Trophoblast cell (in vitro differentiated cells and primary cell): ENCODE results near the gene SYAP1. TPM values are rescaled to one million over a fixed set of nuclear protein-coding genes. Genes with fewer than 3 reads are reported as not detected.

ENCODE experiments used
- DNase-seq, 2 donors: peaks; one replicate each; pipeline ENCODE4 v3.0.0-alpha.2; 2016
- H2AFZ ChIP-seq: 2 replicates; pipeline ENCODE4 v1.6.1; 2013; ENCODE audit warnings: low read length, moderate library complexity, mild to moderate bottlenecking; ENCODE audit not compliant: insufficient read depth, poor library complexity
- H2AK5ac ChIP-seq: 2 replicates; pipeline ENCODE4 v1.6.1; 2013; ENCODE audit warnings: mild to moderate bottlenecking, low read length
- H2BK120ac ChIP-seq: 2 replicates; pipeline ENCODE4 v1.6.1; 2013; ENCODE audit warnings: low read length, mild to moderate bottlenecking, moderate library complexity; ENCODE audit not compliant: insufficient read depth, poor library complexity
- H2BK12ac ChIP-seq: 2 replicates; pipeline ENCODE4 v1.6.1; 2013; ENCODE audit warnings: mild to moderate bottlenecking, low read length, moderate library complexity
- H2BK5ac ChIP-seq: 2 replicates; pipeline ENCODE4 v1.6.1; 2013; ENCODE audit warnings: low read length, low read depth, moderate library complexity, mild to moderate bottlenecking; ENCODE audit not compliant: poor library complexity
- H3K14ac ChIP-seq: 2 replicates; pipeline ENCODE4 v1.6.1; 2013; ENCODE audit warnings: mild to moderate bottlenecking, low read length
- H3K18ac ChIP-seq: 2 replicates; pipeline ENCODE4 v1.6.1; 2013; ENCODE audit warnings: mild to moderate bottlenecking, low read length
- H3K23ac ChIP-seq: 2 replicates; pipeline ENCODE4 v1.6.1; 2013; ENCODE audit warnings: low read length
- H3K27ac ChIP-seq: 2 replicates; pipeline ENCODE4 v1.5.1; 2013; ENCODE audit warnings: low read depth, mild to moderate bottlenecking, inconsistent platforms, low read length, moderate library complexity
- H3K27me3 ChIP-seq: 2 replicates; pipeline ENCODE4 v1.6.1; 2013; ENCODE audit warnings: inconsistent platforms, mild to moderate bottlenecking, low read length, moderate library complexity; ENCODE audit not compliant: insufficient read depth
- H3K36me3 ChIP-seq, 2 experiments: 1 replicate in 1 of 2; 2 replicates in 1 of 2; pipeline ENCODE4 v1.6.1; 2013; ENCODE audit warnings: low read length in 2 of 2, mild to moderate bottlenecking in 2 of 2, moderate library complexity in 1 of 2; ENCODE audit not compliant: insufficient read depth in 2 of 2, control insufficient read depth in 1 of 2
- H3K4ac ChIP-seq: 2 replicates; pipeline ENCODE4 v1.6.1; 2013; ENCODE audit warnings: low read depth, mild to moderate bottlenecking, low read length, moderate library complexity
- H3K4me1 ChIP-seq, 2 experiments: 1 replicate in 1 of 2; 2 replicates in 1 of 2; pipeline ENCODE4 v1.6.1; 2013; ENCODE audit warnings: low read length in 2 of 2, mild to moderate bottlenecking in 2 of 2, moderate library complexity in 1 of 2; ENCODE audit not compliant: insufficient read depth in 2 of 2, control insufficient read depth in 1 of 2
- H3K4me2 ChIP-seq: 2 replicates; pipeline ENCODE4 v1.6.1; 2013; ENCODE audit warnings: inconsistent platforms, mild to moderate bottlenecking, low read length, moderate library complexity
- H3K4me3 ChIP-seq: 2 replicates; pipeline ENCODE4 v1.5.1; 2013; ENCODE audit warnings: mild to moderate bottlenecking, low read depth, low read length, inconsistent platforms
- H3K79me1 ChIP-seq: one replicate; pipeline ENCODE4 v1.6.1; 2013; ENCODE audit warnings: low read length
- H3K79me2 ChIP-seq: 2 replicates; pipeline ENCODE4 v1.6.1; 2013; ENCODE audit warnings: low read length, mild to moderate bottlenecking; ENCODE audit not compliant: control insufficient read depth, insufficient read depth, poor library complexity
- H3K9ac ChIP-seq: 2 replicates; pipeline ENCODE4 v1.6.1; 2013; ENCODE audit warnings: mild to moderate bottlenecking, low read length
- H3K9me3 ChIP-seq: 2 replicates; pipeline ENCODE4 v1.6.1; 2013; ENCODE audit warnings: low read depth, mild to moderate bottlenecking, control low read depth, inconsistent platforms, low read length; ENCODE audit not compliant: insufficient read depth
- H4K12ac ChIP-seq: 2 replicates; pipeline ENCODE4 v1.6.1; 2013; ENCODE audit warnings: low read depth, mild to moderate bottlenecking, low read length, moderate library complexity
- H4K8ac ChIP-seq: 2 replicates; pipeline ENCODE4 v1.6.1; 2013; ENCODE audit warnings: low read depth, mild to moderate bottlenecking, low read length, moderate library complexity
- H4K91ac ChIP-seq: one replicate; pipeline ENCODE4 v1.6.1; 2013; ENCODE audit warnings: low read depth, mild to moderate bottlenecking, low read length, moderate library complexity
- WGBS: extraction: QIAGEN DNeasy Blood & Tissue Kit; methylation state at CpG from one replicate; pipeline ENCODE4 v1.1.7; 2013; ENCODE audit warnings: missing lambda C conversion rate; ENCODE audit not compliant: insufficient read length, insufficient coverage; ENCODE audit errors: extremely low coverage; 5-methylcytosine and 5-hydroxymethylcytosine counted together
- polyA plus RNA-seq: library from polyadenylated mRNA; stranded (reverse); fragments of 200-250 nt; gene quantifications from 2 replicates; pipeline ENCODE4 v1.2.3, GENCODE V29; 2013

Gene SYAP1, protein sequence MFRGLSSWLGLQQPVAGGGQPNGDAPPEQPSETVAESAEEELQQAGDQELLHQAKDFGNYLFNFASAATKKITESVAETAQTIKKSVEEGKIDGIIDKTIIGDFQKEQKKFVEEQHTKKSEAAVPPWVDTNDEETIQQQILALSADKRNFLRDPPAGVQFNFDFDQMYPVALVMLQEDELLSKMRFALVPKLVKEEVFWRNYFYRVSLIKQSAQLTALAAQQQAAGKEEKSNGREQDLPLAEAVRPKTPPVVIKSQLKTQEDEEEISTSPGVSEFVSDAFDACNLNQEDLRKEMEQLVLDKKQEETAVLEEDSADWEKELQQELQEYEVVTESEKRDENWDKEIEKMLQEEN
- polyA plus RNA-seq, result 19.0 and 19.3 TPM in 2 replicates

DNA sequence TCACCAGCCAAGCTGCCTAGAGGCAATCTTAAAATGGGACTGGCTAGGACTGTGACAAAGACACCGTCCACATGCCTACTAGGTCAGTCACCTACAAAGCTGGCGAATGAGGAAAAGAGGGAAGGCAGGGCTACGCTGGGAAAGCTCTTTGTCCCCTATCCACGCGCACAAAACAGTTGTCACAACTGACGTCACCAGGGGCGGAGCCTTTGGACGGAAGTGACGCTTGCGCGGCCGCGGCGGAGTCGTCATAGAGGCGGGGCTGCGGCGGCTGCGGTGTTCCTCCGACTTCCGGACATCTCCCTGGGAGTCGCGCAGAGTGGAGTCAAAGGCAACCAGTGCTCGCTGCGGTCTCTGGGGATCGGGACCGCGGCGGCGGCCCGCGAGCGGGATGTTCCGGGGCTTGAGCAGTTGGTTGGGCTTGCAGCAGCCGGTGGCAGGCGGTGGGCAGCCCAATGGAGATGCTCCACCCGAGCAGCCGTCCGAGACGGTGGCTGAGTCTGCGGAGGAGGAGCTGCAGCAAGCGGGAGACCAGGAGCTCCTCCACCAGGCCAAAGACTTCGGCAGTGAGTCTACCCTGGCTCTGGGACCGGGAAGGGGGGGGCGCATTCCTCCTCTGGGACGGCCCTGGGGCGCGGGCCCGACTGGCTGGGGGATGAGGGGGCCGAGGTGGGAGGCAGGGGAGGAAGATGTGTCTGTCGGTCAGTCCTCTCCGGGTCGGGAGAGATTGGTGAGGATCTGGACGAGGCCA is at the start of gene SYAP1:
Gene SYAP1 (plus strand): TSS at position 279 of the 751 bp plus-strand sequence. CDS start 113 bp downstream, at position 392.
- Histone ChIP-seq H3K23ac (no peak within 1 kb of the TSS), H3K4me2 (peak within 1 kb of the TSS; percentile 77), H3K4me1 (no peaks in the 10 kb centered on the region), H4K91ac (peak within 1 kb of the TSS; percentile 74), H3K27me3 (no peaks in the 10 kb centered on the region), H3K79me2 (peaks cover 2% of the 10 kb centered on the region), H2BK5ac (peak within 1 kb of the TSS; percentile 46), H3K4ac (peak within 1 kb of the TSS; percentile 94), H3K4me3 (peak within 1 kb of the TSS; percentile 85), H3K9ac (peak within 1 kb of the TSS; percentile 91), H3K14ac (peak within 1 kb of the TSS; percentile 78), H2AK5ac (no peak within 1 kb of the TSS), H3K36me3 (peaks cover 0 to 2% of the 10 kb centered on the region in 2 experiments), H3K18ac (no peak within 1 kb of the TSS), H4K8ac (peak within 1 kb of the TSS; percentile 86), H3K9me3 (no peaks in the 10 kb centered on the region), H3K27ac (peak within 1 kb of the TSS; percentile 86), H2AFZ (peak within 1 kb of the TSS; percentile 86), H4K12ac (peak within 1 kb of the TSS; percentile 23), H2BK120ac (peak within 1 kb of the TSS; percentile 64), H2BK12ac (no peak within 1 kb of the TSS), H3K79me1 (peaks cover 3% of the 10 kb centered on the region)
- peak; percentile 96 to 99 for DNase-seq
- no CpG with 5 or more reads among the region's 54 CpGs for WGBS

DNA sequence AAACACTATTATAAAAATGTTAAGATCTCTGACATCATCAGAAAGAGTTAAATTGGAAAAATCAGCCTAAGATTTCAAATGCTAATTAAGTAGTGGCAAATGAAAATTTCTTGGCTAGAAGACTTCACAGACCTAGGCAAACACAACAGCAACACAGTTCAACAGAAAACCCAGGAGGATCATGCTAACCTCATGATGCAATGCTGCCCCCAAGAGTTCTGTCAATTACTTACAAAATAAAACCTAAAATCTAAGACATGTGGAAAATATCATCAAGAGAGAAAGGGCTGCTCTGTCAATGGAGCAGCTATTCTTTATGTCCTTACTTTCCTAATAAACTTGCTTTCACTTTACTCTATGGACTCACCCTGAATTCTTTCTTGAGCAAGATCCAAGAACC is 48.4 kb upstream of the SYAP1 start:
- Histone ChIP-seq H3K79me2 (no peaks in the 10 kb centered on the region), H3K4me3 (no peak overlapping the region), H3K36me3 (peaks cover 12 to 13% of the 10 kb centered on the region in 2 experiments), H3K4ac (no peak overlapping the region), H2AK5ac (no peak overlapping the region), H3K27ac (no peak overlapping the region), H3K9ac (no peak overlapping the region), H4K12ac (no peak overlapping the region), H3K23ac (no peak overlapping the region), H4K8ac (no peak overlapping the region), H3K18ac (no peak overlapping the region), H3K79me1 (no peaks in the 10 kb centered on the region), H3K4me1 (no peaks in the 10 kb centered on the region), H2BK12ac (no peak overlapping the region), H3K14ac (no peak overlapping the region), H2BK120ac (no peak overlapping the region), H3K4me2 (no peak overlapping the region), H3K27me3 (no peaks in the 10 kb centered on the region), H4K91ac (no peak overlapping the region), H3K9me3 (no peaks in the 10 kb centered on the region), H2AFZ (no peak overlapping the region), H2BK5ac (no peak overlapping the region)
- DNase-seq, result peak; percentile 7 to 48

DNA sequence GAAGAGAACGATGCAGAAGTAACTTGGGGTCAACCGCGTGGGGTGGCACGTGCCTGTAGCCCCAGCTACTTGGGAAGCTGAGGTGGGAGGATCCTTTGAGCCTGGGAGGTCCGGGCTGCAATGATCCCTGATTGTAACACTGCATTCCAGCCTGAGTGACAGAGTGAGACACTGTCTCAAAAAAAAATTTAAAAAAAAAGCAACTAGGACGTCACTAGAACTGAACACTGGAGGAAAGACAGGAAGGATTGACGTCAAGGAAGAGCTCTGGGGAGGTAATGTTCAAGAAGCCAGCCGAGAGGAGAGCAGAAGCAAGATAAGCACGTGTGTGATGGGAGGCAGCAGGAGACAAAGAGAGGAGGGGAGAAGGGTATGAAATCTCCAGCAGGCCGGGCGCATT is 40.7 kb upstream of the SYAP1 start:
- H3K36me3 ChIP-seq, result peaks cover 16 to 17% of the 10 kb centered on the region in 2 experiments
- no CpG with 5 or more reads among the region's 11 CpGs for WGBS
- DNase-seq, result no peak

DNA sequence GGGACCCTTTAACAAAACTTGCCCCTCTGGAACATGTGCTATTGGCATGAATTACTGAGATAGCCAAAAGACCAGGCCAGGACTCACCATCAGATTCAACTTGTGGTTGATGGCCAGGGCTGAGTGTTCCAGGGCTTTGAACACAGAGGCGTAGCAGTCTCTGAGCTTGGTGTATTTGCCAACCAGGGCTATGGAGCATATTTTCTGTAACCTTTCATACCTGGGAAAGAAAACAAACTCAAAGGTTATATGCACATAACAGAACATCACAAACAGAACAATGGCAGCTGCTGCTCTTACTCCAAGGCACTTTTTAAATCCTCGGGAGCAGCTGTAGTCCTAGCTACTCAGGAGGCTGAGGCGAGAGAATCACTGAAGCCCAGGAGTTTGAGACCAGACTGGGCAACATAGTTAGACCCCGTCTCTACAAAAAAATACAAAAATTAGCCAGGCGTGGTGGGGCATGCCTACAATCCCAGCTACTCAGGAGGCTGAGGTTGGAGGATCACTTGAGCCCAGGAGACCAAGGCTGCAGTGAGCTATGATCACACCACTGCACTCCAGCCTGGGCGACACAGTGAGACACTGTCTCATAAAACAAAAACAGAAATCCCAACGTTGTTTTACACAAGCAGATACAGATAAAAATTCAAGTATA is 36.3 kb upstream of the SYAP1 start:
- Histone ChIP-seq H2AFZ (no peak overlapping the region), H2BK5ac (no peak overlapping the region), H3K9ac (no peak overlapping the region), H3K18ac (no peak overlapping the region), H3K9me3 (no peaks in the 10 kb centered on the region), H3K79me1 (no peaks in the 10 kb centered on the region), H3K27ac (no peak overlapping the region), H3K79me2 (no peaks in the 10 kb centered on the region), H3K14ac (no peak overlapping the region), H2BK120ac (no peak overlapping the region), H3K23ac (no peak overlapping the region), H4K8ac (no peak overlapping the region), H4K91ac (no peak overlapping the region), H3K36me3 (peaks cover 15 to 24% of the 10 kb centered on the region in 2 experiments), H3K4me2 (no peak overlapping the region), H2BK12ac (no peak overlapping the region), H2AK5ac (no peak overlapping the region), H3K4ac (no peak overlapping the region), H3K27me3 (no peaks in the 10 kb centered on the region), H3K4me3 (no peak overlapping the region), H4K12ac (no peak overlapping the region), H3K4me1 (peaks cover 0 to 2% of the 10 kb centered on the region in 2 experiments)
- DNase-seq, result no peak
- WGBS, result no CpG with 5 or more reads among the region's 7 CpGs

More for the DNA sequence above, 40.7 kb upstream of the SYAP1 start:
- no peak overlapping the region for H2BK5ac ChIP-seq
- H3K9ac ChIP-seq, result no peak overlapping the region
- no peaks in the 10 kb centered on the region for H3K4me1 ChIP-seq
- H2AK5ac ChIP-seq, result no peak overlapping the region
- no peak overlapping the region for H2BK12ac ChIP-seq
- no peak overlapping the region for H3K27ac ChIP-seq
- no peak overlapping the region for H4K8ac ChIP-seq
- H3K4me2 ChIP-seq, result no peak overlapping the region
- H2AFZ ChIP-seq, result no peak overlapping the region
- H4K91ac ChIP-seq, result no peak overlapping the region
- H2BK120ac ChIP-seq, result no peak overlapping the region
- no peak overlapping the region for H4K12ac ChIP-seq
- H3K79me1 ChIP-seq, result no peaks in the 10 kb centered on the region
- no peak overlapping the region for H3K4me3 ChIP-seq
- H3K23ac ChIP-seq, result no peak overlapping the region
- H3K18ac ChIP-seq, result no peak overlapping the region
- no peaks in the 10 kb centered on the region for H3K79me2 ChIP-seq
- no peaks in the 10 kb centered on the region for H3K27me3 ChIP-seq
- H3K9me3 ChIP-seq, result no peaks in the 10 kb centered on the region
- no peak overlapping the region for H3K4ac ChIP-seq
- no peak overlapping the region for H3K14ac ChIP-seq
